NCI-H1694 treated with DMSO at 0.1 percent for 48 hours (cell line): ENCODE results near the gene GPR135.

Experiments
- DNase-seq: peaks from one replicate; lab custom pipeline; 2025; lab: John Stamatoyannopoulos, UW

The GPR135 gene, protein sequence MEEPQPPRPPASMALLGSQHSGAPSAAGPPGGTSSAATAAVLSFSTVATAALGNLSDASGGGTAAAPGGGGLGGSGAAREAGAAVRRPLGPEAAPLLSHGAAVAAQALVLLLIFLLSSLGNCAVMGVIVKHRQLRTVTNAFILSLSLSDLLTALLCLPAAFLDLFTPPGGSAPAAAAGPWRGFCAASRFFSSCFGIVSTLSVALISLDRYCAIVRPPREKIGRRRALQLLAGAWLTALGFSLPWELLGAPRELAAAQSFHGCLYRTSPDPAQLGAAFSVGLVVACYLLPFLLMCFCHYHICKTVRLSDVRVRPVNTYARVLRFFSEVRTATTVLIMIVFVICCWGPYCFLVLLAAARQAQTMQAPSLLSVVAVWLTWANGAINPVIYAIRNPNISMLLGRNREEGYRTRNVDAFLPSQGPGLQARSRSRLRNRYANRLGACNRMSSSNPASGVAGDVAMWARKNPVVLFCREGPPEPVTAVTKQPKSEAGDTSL

DNA sequence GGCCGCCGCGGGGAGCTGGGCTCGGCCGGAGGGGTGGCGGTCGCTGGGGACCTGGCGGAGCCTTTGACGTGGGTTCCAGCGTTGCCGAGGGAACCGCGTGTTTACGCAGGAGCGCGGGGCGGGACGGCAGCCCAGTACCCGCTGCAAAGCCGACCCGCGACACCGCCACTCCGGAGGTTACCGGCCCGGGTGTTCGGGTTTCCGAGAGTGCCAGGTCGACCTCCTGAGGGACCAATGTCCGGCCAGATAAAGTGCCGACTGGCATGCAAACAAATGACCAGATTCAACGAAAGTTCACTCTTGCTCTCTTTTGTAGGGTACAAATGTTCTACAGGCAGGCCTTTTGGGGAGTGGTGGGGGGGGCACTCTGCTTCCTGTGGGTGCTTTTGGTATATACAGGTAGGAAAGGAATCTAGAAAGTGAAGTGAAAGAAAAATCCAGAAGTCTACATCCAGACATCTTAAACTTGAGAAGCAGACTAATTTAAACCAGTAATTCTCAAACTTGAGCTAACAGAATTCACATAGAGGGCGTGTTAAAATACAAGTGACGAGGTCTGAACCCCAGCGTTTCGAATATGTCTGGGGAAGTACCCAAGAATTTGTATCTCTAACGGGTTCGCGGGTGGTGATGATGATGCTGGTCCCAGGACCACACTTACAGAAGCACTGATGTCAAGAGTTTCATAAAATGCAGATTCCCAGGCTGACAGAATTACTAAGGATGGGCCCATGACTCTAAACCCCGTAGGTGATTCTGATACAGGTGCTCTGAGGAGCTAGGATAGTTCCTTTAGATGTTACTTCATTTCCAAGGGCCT lies at the start of gene GPR135:
GPR135 (minus strand) TSS at position 65 of the 820 bp plus-strand sequence. CDS start 154 bp downstream, outside the sequence.
- no peak for DNase-seq

DNA sequence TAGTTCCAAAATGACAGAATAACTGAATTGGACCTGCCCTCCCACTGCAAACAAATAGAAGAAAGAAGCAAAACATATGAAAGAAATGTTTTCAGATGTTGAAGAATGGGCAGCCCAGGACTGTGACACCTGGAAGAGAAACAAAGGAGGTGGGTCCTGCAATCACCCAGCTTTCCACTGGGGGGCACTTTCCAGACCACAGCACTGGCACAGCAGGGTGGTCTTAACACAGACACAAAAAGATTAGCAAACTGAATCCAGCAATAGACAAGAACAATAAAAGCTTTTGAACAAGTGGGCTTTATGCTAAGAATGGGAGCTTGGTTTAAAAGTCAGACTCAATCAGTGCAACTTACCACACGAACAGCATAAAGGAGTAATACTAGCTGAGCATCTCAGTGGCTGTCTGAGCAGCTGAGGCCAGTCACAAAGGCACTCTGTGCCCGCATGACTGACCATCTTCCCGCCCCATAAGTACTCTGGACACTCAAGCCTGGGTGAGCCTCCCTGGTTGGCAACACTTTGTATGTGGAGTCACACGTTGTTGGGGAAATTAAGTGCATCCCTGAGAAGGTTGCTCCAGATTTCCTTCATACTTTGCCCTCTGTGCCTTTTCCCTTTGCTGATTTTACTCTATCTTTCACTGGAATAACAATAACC lies 46.9 kb upstream of the GPR135 start:
- peak; percentile 17 for DNase-seq

DNA sequence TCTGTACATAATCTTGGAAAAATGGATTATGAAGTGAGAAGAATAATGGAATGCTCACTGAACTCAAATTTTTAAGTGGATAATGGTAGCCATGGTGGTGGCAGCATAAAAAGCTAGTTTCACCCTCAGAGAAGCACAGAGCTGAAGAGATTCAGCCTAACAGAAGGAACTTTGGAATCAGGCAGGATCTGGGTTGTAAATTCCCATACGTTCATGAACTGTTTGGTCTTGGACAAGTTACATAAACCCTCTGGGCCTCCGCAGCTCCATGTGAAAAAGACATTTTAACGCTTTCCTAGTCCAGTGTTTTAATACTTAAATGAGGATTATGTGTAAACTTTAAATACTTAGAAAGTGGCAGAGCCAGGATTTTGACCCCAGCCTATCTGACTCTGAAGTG lies 45.8 kb upstream of the GPR135 start:
- no peak for DNase-seq

DNA sequence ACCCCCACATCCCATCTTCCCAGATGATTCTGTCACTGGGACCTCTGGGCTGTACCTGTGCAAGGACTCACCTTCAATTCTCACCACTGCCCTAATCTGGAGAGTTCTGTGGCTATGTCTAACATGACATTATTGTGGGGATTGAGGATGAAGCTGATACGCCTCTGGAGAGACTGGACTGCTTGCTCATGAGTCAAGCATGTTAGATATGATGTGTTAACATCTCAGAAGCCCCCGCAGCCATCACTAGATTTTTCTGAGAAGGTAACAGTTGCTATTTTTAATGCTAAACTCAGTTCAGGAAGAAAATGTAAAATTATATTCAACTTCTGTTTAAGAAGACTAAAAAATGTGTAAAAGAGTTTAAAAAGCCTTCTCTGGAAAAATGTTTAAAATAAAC lies 44.8 kb upstream of the GPR135 start:
- no peak for DNase-seq

DNA sequence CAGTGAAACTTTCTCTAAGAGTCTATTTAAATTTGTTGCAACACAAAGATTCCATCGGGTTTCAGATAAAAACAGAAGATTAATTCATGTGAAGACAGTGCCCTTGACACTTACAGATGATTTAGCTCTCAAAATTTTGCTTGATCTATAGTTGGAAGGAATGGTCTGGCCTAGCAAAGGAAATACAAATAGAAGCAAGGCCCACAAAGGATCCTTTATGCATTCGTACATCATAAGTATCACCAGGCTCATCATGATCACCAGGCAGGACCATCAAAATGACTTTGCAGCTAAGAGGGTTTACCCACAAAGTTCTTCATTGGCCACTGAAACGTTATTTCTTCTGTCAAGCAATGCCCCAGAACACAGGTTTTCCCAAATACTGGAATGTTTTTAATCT lies 43.9 kb upstream of the GPR135 start:
- DNase-seq: no peak

DNA sequence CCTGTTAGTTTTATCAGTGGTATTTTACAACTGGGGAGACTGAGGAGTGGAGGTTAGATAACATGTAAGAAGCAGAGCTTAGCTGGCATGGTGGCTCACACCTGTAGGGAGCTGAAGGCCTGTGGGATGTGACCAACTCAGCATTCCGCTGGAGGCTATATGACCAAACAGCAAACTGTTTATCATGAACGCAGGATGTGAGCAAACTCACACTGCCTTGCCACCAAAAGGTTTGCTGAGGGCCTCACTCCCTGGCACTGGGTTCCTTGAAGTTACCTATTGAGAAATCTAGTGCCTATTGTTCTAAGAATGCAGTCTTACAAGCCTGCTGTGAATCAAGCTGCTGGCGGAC lies 42.5 kb upstream of the GPR135 start:
- DNase-seq: no peak

DNA sequence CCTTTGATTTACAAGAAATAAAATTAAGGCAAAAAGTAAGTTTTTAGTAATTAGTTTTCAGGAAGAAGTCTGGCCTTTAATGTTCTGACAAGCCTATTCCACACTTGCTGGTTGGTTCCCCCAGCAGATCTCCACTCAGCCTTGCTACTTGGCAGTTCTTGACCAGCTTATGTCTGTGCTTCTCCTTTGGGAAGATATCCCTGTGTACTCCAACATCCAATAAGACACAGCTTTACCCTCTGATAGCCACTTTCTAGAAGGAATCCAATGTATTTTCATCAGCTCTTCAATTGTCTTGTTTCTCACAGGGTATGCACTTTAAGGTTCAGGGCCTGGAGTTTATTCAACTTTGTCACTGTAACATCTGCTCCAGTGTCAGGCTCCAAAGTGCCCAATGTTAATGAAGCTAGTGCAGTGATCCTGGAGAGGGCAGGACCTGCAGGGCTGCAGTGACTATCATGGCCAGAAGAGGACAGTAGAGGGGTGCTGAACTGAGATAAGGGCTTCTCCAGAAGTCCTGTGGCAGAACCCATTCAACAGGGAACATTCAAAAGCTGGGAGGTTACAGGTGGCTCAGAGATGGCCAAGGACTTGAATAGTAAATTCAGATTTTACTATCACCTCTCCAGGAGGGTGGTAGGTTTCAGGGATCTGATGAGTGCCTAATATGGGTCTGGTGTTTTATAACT lies 42.0 kb upstream of the GPR135 start:
- peak; percentile 87 for DNase-seq

DNA sequence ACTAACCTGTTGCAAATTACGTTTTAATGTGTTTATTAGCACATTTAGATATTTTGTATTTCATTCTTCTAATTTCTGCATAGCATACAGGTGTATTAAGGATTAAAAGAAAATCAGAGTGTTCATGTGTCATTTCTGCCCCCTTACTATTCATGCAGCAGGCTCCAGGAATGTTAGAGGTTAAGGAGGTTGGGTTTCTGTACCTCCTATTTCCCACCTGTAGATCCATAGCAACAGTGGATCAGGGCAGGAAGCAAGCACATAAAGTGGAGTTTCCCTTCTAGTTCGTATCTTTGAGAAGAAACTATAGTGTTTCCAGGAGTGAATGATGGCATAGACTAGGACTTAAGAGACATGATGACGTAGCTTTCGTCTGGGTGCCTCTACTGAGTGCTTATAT lies 38.1 kb upstream of the GPR135 start:
- no peak for DNase-seq

DNA sequence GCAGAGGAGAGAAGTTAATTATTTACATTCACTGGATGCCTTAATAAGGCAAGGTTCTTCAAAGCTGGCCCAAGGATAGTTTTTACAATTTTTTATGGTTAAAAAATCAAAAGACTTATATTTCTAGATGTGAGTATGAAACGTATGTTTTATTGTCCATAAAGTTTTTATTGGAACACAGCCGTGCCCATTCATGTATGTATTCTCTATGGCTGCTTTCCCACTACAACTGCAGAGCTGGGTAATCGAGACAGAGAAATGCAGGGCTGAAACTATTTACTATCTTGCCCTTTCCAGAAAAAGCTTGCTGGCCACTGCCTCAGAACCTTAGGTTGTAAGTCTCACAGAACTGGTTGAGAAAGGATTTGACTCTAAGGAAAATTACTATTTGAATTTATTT lies 35.6 kb upstream of the GPR135 start:
- no peak for DNase-seq

DNA sequence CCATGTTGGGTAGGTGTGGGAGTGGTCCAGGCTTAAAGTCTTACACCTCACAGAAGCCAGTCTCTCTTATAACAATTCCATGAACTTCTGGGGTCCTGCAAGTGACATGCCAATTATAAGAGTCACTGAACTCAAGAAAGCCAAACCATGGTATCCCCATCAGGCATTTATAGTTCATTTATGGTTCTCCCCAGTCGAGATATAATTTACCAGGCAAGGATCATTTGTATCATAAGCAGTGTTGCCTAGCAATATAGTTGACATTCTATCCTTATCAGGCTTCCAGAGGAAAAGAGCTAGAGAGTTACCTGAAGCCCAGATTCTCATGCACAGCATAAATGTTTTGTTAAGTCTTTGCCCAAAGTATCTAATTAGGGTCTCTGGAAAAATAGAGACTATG lies 27.2 kb upstream of the GPR135 start:
- no peak for DNase-seq

DNA sequence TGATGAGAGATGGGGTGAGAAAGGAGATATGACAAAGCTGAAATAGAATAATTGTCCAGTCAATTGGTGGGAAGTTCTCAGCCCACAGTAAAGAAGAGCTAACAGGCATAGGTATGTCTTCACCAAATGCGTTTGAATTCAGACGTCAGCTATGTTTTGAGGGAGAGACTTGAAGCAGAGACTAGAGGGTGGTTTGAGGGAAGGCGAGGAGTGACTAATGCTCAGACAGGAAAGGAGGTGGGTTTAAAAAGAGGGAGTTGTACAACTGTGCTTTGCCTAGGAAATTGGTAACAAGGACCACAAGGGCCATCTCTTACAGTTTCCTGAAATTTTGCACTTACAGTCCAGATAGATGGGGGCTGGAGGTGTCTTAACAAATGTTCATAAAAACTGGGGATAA lies 25.6 kb upstream of the GPR135 start:
- DNase-seq: no peak

DNA sequence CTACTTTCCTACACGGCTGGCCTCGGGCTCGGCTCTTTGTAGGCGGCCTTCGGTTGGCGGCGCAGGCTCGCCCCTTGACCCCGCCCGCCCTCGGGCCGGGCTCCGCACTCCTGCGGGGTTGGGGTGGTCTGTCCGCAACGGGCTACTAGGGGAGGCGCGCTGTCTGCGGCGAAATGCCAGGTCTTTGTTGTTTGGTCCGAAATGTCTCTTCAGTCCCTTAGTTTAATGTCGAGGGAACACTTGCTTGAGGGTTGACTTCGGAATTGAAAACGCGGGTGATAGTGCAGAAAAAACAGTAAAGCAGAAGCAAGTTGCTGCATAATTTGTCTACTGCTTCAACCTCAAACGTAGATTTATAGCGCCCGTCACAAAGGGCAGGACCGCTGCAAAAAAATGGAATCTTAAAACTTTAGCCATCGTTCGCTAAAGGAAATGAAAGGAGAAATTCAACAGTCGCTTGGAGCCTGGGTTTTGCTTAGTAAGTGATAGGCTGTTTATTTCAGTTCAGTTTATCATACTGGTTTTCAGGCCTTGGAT lies 19.5 kb upstream of the GPR135 start:
- DNase-seq: peak; percentile 78

DNA sequence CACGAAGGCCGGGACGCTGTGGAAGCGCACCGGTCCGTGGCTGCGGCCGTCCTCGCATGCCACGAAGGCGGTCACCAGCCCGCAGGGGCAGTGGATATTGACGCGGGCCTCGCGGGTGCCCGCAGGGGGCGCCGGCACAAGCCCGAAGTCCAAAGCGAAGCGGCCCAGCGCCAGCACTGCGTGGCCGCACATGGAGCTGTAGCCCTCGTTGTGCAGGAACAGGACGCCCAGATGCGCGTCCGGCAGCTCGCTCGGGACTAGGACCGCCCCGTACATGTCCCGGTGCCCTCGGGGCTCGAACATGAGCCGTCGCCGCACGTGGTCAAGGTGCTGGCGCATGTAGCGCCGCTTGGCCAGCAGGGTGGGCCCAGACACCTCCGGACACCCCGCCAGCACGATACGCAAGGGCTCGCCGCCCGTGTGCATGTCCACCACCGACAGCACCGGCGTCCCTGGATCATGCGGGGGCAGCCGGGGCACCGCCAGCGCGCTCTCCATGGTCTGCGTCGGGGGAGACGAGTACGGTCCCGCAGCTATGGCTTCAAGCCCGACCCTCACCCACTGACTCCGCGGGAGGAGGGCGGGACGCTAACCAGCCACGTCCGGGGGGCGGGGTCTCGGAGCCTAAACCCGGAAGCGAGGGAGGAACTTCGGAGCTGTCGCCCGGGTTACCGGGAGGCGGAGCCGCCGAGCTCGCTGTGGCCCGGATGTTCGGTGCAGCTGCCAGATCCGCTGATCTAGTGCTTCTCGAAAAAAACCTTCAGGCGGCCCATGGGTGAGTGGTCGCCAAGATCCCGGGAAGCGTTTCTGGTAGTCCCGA lies 18.8 kb upstream of the GPR135 start, which contains the start of the genes JKAMP and L3HYPDH:
JKAMP (plus strand) TSS at position 699 of the 820 bp plus-strand sequence; CDS start at position 772, 73 bp downstream.
L3HYPDH (minus strand) TSS at position 590 of the 820 bp plus-strand sequence; CDS start at position 498, 92 bp downstream.
- DNase-seq: peak; percentile 96

DNA sequence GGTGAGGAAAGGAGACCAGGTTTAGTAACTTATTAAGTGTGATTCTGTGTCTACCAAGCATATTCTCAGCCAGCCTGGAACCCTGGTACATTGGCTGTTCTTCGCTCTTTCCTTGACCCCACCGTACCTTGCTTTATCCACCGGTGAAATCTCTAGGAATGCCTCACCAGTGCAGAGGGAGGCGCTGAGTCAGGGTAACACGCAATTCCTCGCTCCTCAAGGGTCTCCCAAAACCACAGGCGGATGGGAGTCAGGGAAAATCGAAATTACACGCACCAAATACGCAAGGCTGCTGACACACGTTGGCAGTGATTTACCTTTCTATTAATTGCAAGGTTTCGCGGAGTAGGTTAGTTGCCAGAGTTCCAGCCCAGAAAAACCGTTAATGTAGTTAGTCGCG lies 18.2 kb upstream of the GPR135 start:
- no peak for DNase-seq

DNA sequence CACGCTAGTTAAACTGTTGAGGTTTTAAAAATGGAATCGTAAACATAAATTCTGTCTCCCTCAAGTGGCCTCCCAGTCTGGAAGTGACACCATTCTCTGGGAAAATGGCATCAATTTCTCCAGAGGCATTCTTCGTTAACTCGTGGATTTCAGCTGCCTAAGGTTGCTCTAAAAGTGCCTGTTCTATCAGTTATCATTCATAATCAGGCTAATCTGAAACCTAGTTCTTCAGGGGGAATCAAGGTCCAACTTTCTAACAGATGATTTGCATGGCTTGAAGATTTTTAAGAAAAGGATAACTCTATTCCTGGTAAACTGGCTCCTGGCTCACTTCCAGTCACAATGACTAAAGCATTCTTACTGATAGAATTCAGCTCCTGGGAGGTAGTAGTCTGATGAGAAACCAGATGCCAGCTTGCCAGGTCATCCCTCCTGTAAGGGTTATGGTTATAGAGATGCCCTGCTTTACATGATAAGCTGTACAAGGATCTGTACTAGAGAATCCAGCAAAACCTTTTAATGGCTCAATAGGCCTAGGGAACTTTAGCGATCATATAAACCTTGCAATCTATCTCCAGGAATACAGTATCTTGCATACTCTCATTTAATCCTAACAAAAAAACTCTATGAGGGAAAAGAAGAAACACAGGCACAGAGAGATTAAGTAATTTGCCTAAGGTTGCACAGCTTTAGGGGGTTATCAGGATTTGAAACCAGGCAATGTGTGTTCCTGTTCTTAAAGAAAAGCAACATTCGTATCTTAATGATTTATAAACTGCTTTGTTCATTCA lies 17.6 kb upstream of the GPR135 start:
- DNase-seq: no peak

DNA sequence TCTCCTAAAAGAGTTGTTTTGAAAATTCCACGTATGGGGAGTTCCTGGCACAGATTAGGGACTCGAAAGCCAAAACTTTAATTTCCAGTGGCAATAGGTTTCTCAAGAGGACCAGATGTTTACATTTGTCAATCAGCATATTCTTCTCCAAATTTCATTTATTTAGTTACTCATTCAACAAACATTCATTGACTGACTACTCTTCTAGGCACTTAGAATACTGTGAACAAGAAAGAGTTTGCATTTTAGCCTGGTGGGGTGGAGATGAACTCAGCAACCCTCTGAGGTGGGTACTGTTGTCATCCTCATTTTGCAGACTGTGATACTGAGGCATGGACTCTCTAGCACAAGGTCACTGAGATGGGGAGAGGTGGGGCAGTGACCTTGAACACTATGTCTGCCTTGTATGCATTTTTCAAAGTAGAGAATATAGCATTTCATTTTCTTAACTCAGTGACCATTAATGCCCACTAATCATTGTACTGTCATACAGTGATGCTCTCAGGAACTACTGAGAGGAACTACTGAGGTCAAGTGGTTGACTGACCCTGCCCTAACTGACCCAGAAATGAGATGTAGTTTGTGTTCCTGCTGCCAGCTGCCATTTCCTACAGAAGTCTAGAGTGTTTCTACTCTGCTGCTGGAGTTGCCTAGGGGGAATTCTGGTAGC lies 16.8 kb upstream of the GPR135 start:
- DNase-seq: no peak

DNA sequence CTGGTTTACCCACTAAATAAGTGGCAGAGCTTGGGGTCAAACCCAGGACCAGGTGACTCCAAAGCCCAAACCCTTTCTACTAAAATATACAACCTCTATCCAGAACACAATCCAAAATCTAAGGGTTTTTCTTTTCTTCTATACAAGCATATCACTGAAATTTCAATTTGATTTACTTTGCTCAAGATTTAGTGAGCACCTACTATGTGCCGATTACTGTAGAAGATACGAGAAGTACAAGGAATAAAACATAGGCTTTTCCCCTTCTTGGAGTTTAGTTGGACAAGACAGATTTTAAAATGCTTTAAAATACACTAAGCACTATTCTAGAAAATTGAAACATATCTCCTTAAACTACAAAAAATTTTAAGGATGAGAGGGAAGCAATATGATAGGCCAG lies 16.2 kb upstream of the GPR135 start:
- no peak for DNase-seq

DNA sequence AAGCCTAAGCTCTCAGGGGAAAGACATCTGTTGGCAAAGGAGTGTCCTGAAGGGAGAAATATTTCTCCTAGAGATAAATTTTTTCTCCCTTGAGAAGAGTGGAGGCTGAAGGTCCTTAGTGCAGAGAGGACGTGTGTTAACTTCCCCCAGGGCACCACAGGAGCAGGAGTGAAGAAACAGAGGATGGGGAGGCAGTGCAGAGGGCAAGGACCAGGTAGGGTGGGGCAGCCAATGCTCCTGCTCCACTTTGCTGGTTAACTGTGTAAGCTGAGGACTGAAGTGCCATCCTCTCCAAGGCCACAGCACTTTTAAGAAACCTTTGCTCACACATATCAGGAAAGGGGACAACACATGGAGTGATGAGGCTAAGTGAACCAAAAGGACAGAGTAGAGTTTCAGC lies 15.0 kb upstream of the GPR135 start:
- no peak for DNase-seq

DNA sequence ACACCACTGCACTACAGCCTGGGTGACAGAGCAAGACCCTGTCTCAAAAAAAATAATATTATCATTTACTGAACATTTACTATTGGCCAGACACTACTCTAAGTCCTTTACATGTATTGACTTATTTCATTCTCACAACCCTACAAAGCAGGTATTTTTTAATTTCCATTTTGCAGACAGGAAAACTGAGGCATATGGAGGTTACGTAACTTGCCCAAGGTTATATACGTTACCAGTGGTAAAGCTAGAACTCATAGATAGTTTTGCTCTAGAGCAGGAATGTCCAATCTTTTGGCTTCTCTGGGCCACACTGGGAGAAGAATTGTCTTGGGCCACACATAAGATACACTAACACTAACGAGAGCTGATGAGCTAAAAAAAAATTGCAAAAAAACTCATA lies 13.4 kb upstream of the GPR135 start:
- DNase-seq: no peak
